Measurements from ENCODE around the gene CCDC179. TPM values are rescaled to one million over a fixed set of nuclear protein-coding genes. Genes with fewer than 3 reads are reported as not detected.

CCDC179 gene
- polyA plus RNA-seq, 2 of the 4 experiments (the other 2 are of a cell fraction) = not detected

DNA sequence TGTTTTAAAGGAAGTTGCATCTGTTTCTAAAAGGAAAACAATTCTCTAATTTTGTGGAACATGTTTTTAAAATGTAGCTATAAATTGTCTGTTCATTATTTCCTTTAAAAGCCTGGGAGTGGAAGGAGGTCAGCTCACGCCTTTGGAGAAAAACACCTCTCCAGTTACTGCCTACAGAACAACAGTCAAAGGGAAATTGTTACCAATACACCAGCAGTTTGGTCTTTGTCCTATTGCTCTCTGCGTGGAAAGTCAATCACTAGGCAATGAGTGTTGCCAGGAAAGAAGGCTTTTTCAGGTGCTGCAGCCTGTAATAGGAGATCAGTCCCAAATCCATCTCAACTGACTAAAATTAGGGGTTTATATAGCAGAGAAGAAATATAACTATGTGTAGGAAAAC, 52.9 kb downstream of the CCDC179 start (continued):
- TF ChIP-seq, protein P1, sequence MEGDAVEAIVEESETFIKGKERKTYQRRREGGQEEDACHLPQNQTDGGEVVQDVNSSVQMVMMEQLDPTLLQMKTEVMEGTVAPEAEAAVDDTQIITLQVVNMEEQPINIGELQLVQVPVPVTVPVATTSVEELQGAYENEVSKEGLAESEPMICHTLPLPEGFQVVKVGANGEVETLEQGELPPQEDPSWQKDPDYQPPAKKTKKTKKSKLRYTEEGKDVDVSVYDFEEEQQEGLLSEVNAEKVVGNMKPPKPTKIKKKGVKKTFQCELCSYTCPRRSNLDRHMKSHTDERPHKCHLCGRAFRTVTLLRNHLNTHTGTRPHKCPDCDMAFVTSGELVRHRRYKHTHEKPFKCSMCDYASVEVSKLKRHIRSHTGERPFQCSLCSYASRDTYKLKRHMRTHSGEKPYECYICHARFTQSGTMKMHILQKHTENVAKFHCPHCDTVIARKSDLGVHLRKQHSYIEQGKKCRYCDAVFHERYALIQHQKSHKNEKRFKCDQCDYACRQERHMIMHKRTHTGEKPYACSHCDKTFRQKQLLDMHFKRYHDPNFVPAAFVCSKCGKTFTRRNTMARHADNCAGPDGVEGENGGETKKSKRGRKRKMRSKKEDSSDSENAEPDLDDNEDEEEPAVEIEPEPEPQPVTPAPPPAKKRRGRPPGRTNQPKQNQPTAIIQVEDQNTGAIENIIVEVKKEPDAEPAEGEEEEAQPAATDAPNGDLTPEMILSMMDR (IDR thresholded peaks at IDR 0.05) = no peak
- TF ChIP-seq EP300 (IDR thresholded peaks at IDR 0.05) (no peak), JUNB (IDR thresholded peaks at IDR 0.05) (no peak), EHMT2 (IDR thresholded peaks at IDR 0.05; ENCODE audit: low read depth) (no peak), MAZ (IDR thresholded peaks at IDR 0.05; ENCODE audit: borderline replicate concordance, low read depth, low read length) (no peak)
- TF ChIP-seq, protein P2, sequence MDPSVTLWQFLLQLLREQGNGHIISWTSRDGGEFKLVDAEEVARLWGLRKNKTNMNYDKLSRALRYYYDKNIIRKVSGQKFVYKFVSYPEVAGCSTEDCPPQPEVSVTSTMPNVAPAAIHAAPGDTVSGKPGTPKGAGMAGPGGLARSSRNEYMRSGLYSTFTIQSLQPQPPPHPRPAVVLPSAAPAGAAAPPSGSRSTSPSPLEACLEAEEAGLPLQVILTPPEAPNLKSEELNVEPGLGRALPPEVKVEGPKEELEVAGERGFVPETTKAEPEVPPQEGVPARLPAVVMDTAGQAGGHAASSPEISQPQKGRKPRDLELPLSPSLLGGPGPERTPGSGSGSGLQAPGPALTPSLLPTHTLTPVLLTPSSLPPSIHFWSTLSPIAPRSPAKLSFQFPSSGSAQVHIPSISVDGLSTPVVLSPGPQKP (IDR thresholded peaks at IDR 0.05; ENCODE audit: low read depth, low read length) = no peak

DNA sequence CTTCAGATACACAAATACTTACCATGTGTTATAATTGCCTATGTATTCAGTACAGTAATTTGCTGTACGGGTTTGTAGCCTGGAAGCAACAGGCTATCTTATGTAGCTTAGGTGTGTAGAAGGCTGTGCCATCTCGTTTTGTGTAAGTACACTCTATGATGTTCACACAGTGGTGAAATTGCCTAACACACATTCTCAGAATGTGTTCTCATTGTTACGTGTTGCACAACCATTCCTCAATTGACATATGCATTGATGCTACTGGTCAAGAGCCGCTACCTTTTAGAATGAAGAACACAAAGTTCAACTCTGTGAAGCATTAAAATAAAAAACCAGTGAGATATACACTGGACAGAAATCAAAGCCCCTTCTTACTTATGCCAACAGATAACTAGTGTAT, 57.4 kb downstream of the CCDC179 start:
- Histone ChIP-seq H3K9me3 (no peaks in the 10 kb centered on the region), H3K4me2 (no peak overlapping the region), H3K27ac (no peak overlapping the region), H3K4me3 (no peak overlapping the region), H3K4me1 (no peaks in the 10 kb centered on the region)
- POLR2A ChIA-PET = no interaction called here
- no peak for DNase-seq (ENCODE audit: low read depth in 1 of 2, low spot score in 1 of 2)
- ATAC-seq = no peak
- 11% methylated on average over 4 of the region's 4 CpGs for WGBS (ENCODE audit: missing lambda C conversion rate)
- no peak for TF ChIP-seq EHMT2 (IDR thresholded peaks at IDR 0.05; ENCODE audit: low read depth)
- TF ChIP-seq CEBPB (IDR thresholded peaks at IDR 0.05) = no peak; a peak in 1 of 4 replicates
- TF ChIP-seq ZSCAN20 (CRISPR knock-in tag; IDR thresholded peaks at IDR 0.05) = no peak
- no peak for TF ChIP-seq POLR2AphosphoS2 (conservative IDR thresholded peaks at IDR 0.05; ENCODE audit: low read length)
- TF ChIP-seq, protein P3, sequence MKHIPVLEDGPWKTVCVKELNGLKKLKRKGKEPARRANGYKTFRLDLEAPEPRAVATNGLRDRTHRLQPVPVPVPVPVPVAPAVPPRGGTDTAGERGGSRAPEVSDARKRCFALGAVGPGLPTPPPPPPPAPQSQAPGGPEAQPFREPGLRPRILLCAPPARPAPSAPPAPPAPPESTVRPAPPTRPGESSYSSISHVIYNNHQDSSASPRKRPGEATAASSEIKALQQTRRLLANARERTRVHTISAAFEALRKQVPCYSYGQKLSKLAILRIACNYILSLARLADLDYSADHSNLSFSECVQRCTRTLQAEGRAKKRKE (CRISPR knock-in tag; IDR thresholded peaks at IDR 0.05; ENCODE audit: low read depth) = no peak
- TF ChIP-seq, protein P4, sequence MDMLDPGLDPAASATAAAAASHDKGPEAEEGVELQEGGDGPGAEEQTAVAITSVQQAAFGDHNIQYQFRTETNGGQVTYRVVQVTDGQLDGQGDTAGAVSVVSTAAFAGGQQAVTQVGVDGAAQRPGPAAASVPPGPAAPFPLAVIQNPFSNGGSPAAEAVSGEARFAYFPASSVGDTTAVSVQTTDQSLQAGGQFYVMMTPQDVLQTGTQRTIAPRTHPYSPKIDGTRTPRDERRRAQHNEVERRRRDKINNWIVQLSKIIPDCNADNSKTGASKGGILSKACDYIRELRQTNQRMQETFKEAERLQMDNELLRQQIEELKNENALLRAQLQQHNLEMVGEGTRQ (IDR thresholded peaks at IDR 0.05) = no peak
- no peak for TF ChIP-seq HOXB13 (CRISPR knock-in tag; IDR thresholded peaks at IDR 0.05; ENCODE audit: low read depth)
- no peak for TF ChIP-seq RFX5 (IDR thresholded peaks at IDR 0.05)
- TF ChIP-seq JUN (IDR thresholded peaks at IDR 0.05) = no peak
- no peak for TF ChIP-seq JUNB (IDR thresholded peaks at IDR 0.05)
- TF ChIP-seq CHD2 (IDR thresholded peaks at IDR 0.05; ENCODE audit: low read length, partially characterized antibody) = no peak
- no peak for TF ChIP-seq ESRRA (IDR thresholded peaks at IDR 0.05; ENCODE audit: borderline replicate concordance, low read length)
- TF ChIP-seq HOXA7 (CRISPR knock-in tag; IDR thresholded peaks at IDR 0.05) = no peak
- no peak for TF ChIP-seq HEYL (CRISPR knock-in tag; IDR thresholded peaks at IDR 0.05)
- FAIRE-seq = no peak
- CTCF ChIA-PET = no interaction called here

DNA sequence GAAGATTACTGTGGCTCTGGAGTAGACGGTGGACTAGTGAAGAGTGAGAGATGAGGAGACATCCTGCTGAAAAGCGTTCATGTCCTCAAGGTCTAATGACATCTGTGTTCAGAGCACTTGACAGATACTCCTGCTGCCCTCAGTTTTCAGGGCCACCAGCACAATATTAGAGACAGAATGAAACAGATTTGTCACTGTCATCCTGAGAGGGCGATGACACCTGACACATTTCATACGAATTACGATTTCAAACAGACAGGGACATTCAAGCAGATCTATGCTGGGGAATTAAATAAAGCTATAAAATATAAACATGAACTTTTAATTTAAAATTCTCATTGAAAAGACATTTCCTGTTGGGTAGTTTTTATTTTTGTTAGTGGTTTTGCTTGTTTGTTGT, 59.8 kb downstream of the CCDC179 start:
- Histone ChIP-seq H3K4me2 (no peak overlapping the region), H3K4me3 (no peak overlapping the region), H3K9me3 (no peaks in the 10 kb centered on the region), H3K27ac (no peak overlapping the region), H3K4me1 (peaks cover 9% of the 10 kb centered on the region; the same call in 2 of the 3 replicates)
- no peak for TF ChIP-seq PHF8 (IDR thresholded peaks at IDR 0.05; ENCODE audit: borderline replicate concordance, low read depth)
- no peak for TF ChIP-seq RARB (CRISPR knock-in tag; IDR thresholded peaks at IDR 0.05)
- TF ChIP-seq SREBF2 (IDR thresholded peaks at IDR 0.05) = no peak
- TF ChIP-seq ESRRA (IDR thresholded peaks at IDR 0.05; ENCODE audit: borderline replicate concordance, low read length) = no peak
- no peak for TF ChIP-seq HDAC2 (IDR thresholded peaks at IDR 0.05)
- no peak for TF ChIP-seq MAZ (IDR thresholded peaks at IDR 0.05; ENCODE audit: borderline replicate concordance, low read depth, low read length)
- CTCF ChIA-PET = interaction anchor here (1.5 kb wide), 1 partner anchor 29 kb away, joined by 6 read pairs; the partner anchor contains the start of gene SVIP
- DNase-seq (ENCODE audit: low read depth in 1 of 2, low spot score in 1 of 2) (no peak), FAIRE-seq (no peak), ATAC-seq (no peak)
- POLR2A ChIA-PET = no interaction called here
- WGBS (ENCODE audit: missing lambda C conversion rate) = 37% methylated on average over 5 of the region's 5 CpGs

Data from A549 (cell line).